Measurements from ENCODE around the gene PERCC1. TPM values are rescaled to one million over a fixed set of nuclear protein-coding genes. Genes with fewer than 3 reads are reported as not detected.

The PERCC1 gene
- total and polyA plus RNA-seq, 9 of the 15 experiments (the other 6 are each of a cell fraction or from before 2014, with no cell fraction given) = not detected

- TF ChIP-seq CREB3L1 (IDR thresholded peaks at IDR 0.05; ENCODE audit: borderline replicate concordance, low read depth) (peak; percentile 17; the same call in 1 of the 2 replicates), RB1 (IDR thresholded peaks at IDR 0.05; ENCODE audit: low read depth) (peak; percentile 75), HNRNPUL1 (IDR thresholded peaks at IDR 0.05; ENCODE audit: low read length) (no peak), KLF13 (tag; IDR thresholded peaks at IDR 0.05; ENCODE audit: borderline replicate concordance, low read depth) (0 out of 2 replicates have a peak, but pooled peaks have one; percentile 30), ZNF609 (CRISPR knock-in tag; IDR thresholded peaks at IDR 0.05; ENCODE audit: borderline replicate concordance) (no peak), TAF1 (IDR thresholded peaks at IDR 0.05; ENCODE audit: control insufficient read depth, extremely low read depth, insufficient read depth, low read length, severe bottlenecking) (peak; percentile 15), ARHGAP35 (IDR thresholded peaks at IDR 0.05; ENCODE audit: partially characterized antibody) (peak; percentile 63), USF2 (CRISPR knock-in tag; IDR thresholded peaks at IDR 0.05) (0 out of 2 replicates have a peak, but pooled peaks have one; percentile 17), MED1 (CRISPR knock-in tag; IDR thresholded peaks at IDR 0.05; ENCODE audit: borderline replicate concordance) (no peak), ATF1 (CRISPR knock-in tag; IDR thresholded peaks at IDR 0.05) (no peak), ATF1 (tag; IDR thresholded peaks at IDR 0.05) (peak; percentile 31), RCOR1 (IDR thresholded peaks at IDR 0.05; ENCODE audit: borderline replicate concordance in 1 of 2, low read depth in 2 of 2, low read length in 2 of 2) (0 out of 4 replicates have a peak, but pooled peaks of 1 of the 2 experiments have one; percentile 64), FOXK2 (conservative IDR thresholded peaks at IDR 0.05 in 1 of 2, IDR thresholded peaks at IDR 0.05 in 1 of 2; ENCODE audit: low read depth in 2 of 2) (peak in 1 of 2 experiments; percentile 75; a peak in 1 of 4 replicates), CREM (IDR thresholded peaks at IDR 0.05; ENCODE audit: low read depth) (peak; percentile 67), ZBTB33 (CRISPR knock-in tag; IDR thresholded peaks at IDR 0.05) (peak; percentile 34; the same call in 1 of the 2 replicates)
These were observed 17.0 kb upstream of the PERCC1 start (continued) for GRCh38 chr16:1413684-1414531.

Measured in K562 (cell line).